DOHH2 (cell line): ENCODE data around the gene ALKBH7.

Experiments
- EZH2phosphoT487 ChIP-seq: fragments of 200-600 bp; sonication (generic); IDR thresholded peaks from 2 replicates; pipeline ENCODE4 v1.6.1; 2017; ENCODE audit warnings: borderline replicate concordance, mild to moderate bottlenecking, antibody characterized with exemption, low read length, moderate library complexity, mixed read lengths
- TF ChIP-seq, protein P1 (sequence below): fragments of 200-600 bp; sonication (generic); IDR thresholded peaks from one replicate; pipeline ENCODE4 v1.5.1; 2014; ENCODE audit warnings: antibody characterized with exemption, mild to moderate bottlenecking, low read depth, low read length; ENCODE audit not compliant: poor library complexity, severe bottlenecking

GRCh38 chr19:6406401-6406800, 33.8 kb downstream of the ALKBH7 start:
- TF ChIP-seq, protein P1, sequence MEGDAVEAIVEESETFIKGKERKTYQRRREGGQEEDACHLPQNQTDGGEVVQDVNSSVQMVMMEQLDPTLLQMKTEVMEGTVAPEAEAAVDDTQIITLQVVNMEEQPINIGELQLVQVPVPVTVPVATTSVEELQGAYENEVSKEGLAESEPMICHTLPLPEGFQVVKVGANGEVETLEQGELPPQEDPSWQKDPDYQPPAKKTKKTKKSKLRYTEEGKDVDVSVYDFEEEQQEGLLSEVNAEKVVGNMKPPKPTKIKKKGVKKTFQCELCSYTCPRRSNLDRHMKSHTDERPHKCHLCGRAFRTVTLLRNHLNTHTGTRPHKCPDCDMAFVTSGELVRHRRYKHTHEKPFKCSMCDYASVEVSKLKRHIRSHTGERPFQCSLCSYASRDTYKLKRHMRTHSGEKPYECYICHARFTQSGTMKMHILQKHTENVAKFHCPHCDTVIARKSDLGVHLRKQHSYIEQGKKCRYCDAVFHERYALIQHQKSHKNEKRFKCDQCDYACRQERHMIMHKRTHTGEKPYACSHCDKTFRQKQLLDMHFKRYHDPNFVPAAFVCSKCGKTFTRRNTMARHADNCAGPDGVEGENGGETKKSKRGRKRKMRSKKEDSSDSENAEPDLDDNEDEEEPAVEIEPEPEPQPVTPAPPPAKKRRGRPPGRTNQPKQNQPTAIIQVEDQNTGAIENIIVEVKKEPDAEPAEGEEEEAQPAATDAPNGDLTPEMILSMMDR: no peak
- TF ChIP-seq EZH2phosphoT487: no peak
